Fibroblast of the aortic adventitia (primary cell): Measurements from ENCODE around the gene CBFA2T3. TPM values are rescaled to one million over a fixed set of nuclear protein-coding genes. Genes with fewer than 3 reads are reported as not detected.

ENCODE experiments used
- DNase-seq: peaks from one replicate; pipeline ENCODE4 v3.0.0-alpha.2; 2010; ENCODE audit warnings: low read depth
- H3K4me3 ChIP-seq: 2 replicates; pipeline ENCODE4 v1.5.1; 2011; ENCODE audit warnings: low read depth, mild to moderate bottlenecking, control low read depth, low read length, moderate library complexity
- total RNA-seq: library from RNA; depleted of rRNA; stranded (reverse); fragments of >200 nt; gene quantifications from 2 replicates; pipeline ENCODE4 v1.2.3, GENCODE V29; 2012; ENCODE audit warnings: low replicate concordance
- TF ChIP-seq, protein P1 (sequence below): IDR thresholded peaks from 2 replicates; pipeline ENCODE4 v1.5.1; 2011; ENCODE audit warnings: mild to moderate bottlenecking, low read length, control low read depth, inconsistent platforms; ENCODE audit not compliant: insufficient read depth

Gene CBFA2T3
- total RNA-seq, 1 donor, result not detected

- TF ChIP-seq, protein P1, sequence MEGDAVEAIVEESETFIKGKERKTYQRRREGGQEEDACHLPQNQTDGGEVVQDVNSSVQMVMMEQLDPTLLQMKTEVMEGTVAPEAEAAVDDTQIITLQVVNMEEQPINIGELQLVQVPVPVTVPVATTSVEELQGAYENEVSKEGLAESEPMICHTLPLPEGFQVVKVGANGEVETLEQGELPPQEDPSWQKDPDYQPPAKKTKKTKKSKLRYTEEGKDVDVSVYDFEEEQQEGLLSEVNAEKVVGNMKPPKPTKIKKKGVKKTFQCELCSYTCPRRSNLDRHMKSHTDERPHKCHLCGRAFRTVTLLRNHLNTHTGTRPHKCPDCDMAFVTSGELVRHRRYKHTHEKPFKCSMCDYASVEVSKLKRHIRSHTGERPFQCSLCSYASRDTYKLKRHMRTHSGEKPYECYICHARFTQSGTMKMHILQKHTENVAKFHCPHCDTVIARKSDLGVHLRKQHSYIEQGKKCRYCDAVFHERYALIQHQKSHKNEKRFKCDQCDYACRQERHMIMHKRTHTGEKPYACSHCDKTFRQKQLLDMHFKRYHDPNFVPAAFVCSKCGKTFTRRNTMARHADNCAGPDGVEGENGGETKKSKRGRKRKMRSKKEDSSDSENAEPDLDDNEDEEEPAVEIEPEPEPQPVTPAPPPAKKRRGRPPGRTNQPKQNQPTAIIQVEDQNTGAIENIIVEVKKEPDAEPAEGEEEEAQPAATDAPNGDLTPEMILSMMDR, result no peak
- DNase-seq, result no peak
- no peak within 1 kb of the TSS for H3K4me3 ChIP-seq
Observed at GRCh38 chr16:88866151-88866920, 110.7 kb downstream of the CBFA2T3 start, which contains the start of gene PABPN1L. TSS of gene PABPN1L (minus strand) at chr16:88866660. CDS start at chr16:88866606, 54 bp downstream.

GRCh38 chr16:88865742-88866141, 111.3 kb downstream of the CBFA2T3 start:
- no peak for DNase-seq
- H3K4me3 ChIP-seq, result no peak overlapping the region
- TF ChIP-seq, protein P1, result no peak

- TF ChIP-seq, protein P1, result no peak
- DNase-seq, result no peak
- no peak overlapping the region for H3K4me3 ChIP-seq
Observed at GRCh38 chr16:88865310-88865709, 111.7 kb downstream of the CBFA2T3 start.

GRCh38 chr16:88864521-88864920, 112.5 kb downstream of the CBFA2T3 start:
- no peak overlapping the region for H3K4me3 ChIP-seq
- DNase-seq, result no peak
- TF ChIP-seq, protein P1, result no peak

DNA sequence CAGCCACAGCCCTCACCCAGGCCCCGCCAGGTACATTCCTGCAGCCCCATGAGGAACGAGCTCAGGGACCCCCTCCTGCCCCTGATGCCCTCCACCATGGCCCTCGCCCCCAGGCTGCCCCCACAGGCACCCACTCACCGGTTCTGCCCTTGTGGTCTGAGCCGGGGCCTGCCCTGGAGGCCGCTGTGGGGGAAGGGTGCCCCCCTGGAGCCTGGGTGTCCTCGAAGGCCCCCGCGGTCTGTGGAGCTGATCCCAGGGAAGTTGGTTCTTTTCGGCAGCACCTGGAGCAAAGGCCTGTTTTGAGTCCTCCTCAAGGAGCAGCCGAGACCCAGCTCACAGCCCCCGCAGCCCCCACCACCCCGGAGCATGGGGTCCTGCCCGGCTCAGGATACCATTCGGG, 112.9 kb downstream of the CBFA2T3 start:
- TF ChIP-seq, protein P1, result no peak
- no peak for DNase-seq

DNA sequence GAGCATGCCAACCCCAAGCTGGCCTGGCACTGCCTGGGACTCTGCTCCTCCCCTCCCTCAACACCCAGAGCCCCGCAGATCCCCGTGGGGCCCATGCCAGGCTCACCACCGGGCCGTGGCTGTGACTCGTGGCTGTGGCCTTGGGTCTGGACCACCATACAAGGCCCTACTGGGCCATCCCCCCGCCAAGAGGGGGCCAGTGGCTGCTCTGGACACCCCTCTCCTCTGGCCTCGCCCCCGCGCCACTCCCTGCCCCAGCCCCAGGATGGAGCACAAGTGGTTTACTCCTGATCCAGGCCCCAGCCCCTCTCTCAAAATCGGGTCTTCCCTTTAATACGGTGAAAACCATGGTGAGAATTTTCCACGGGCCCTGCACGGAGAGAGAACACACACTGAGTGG, 113.6 kb downstream of the CBFA2T3 start:
- TF ChIP-seq, protein P1, result no peak
- no peak overlapping the region for H3K4me3 ChIP-seq
- DNase-seq, result no peak

More for the DNA sequence above, 112.9 kb downstream of the CBFA2T3 start:
- H3K4me3 ChIP-seq, result no peak overlapping the region
